PFSK-1 (cell line): Measurements from ENCODE around the gene SRGN. TPM values are rescaled to one million over a fixed set of nuclear protein-coding genes. Genes with fewer than 3 reads are reported as not detected.

ENCODE experiments used
- FOXP2 ChIP-seq: optimal IDR thresholded peaks from 2 replicates; pipeline ENCODE3; 2011; ENCODE audit warnings: borderline replicate concordance, control low read depth, inconsistent platforms; ENCODE audit not compliant: insufficient read depth; ENCODE audit errors: extremely low read length, extremely low read depth
- POLR2AphosphoS5 ChIP-seq: IDR thresholded peaks from 2 replicates; pipeline ENCODE4 v1.6.1; 2012; ENCODE audit warnings: low read depth, mild to moderate bottlenecking, control low read depth, low read length, moderate library complexity
- REST ChIP-seq, 2 experiments: IDR thresholded peaks; 2 replicates each; pipeline versions ENCODE4 v1.6.1 to v1.8.0; 2011 to 2012; ENCODE audit warnings: low read depth in 2 of 2, low read length in 2 of 2, control low read depth in 1 of 2, inconsistent platforms in 1 of 2, mild to moderate bottlenecking in 1 of 2, moderate library complexity in 1 of 2; ENCODE audit not compliant: insufficient read depth in 1 of 2
- SIN3A ChIP-seq: IDR thresholded peaks from 2 replicates; pipeline ENCODE4 v1.6.1; 2012; ENCODE audit warnings: mild to moderate bottlenecking, low read length, moderate library complexity, borderline replicate concordance; ENCODE audit not compliant: insufficient read depth
- TAF1 ChIP-seq: IDR thresholded peaks from 2 replicates; pipeline ENCODE4 v1.6.1; 2012; ENCODE audit warnings: low read length, control low read depth, borderline replicate concordance; ENCODE audit not compliant: insufficient read depth
- polyA plus RNA-seq: library from polyadenylated mRNA; unstranded; fragments of >200 nt; gene quantifications from one replicate; pipeline ENCODE4 v1.2.1, GENCODE V29; 2012; ENCODE audit warnings: low read depth, missing spikeins; ENCODE audit not compliant: insufficient read length

Gene SRGN, protein sequence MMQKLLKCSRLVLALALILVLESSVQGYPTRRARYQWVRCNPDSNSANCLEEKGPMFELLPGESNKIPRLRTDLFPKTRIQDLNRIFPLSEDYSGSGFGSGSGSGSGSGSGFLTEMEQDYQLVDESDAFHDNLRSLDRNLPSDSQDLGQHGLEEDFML
- polyA plus RNA-seq: 0.54 TPM

GRCh38 chr10:69087590-69088470, at the start of gene SRGN:
TSS of gene SRGN (plus strand) at chr10:69088103. CDS start at chr10:69088158, 55 bp downstream.
- TF ChIP-seq FOXP2 (no peak), REST (IDR thresholded peaks at IDR 0.05; ENCODE audit: insufficient read depth in 1 of 2, low read depth in 2 of 2, low read length in 2 of 2) (no peak), SIN3A (no peak), TAF1 (no peak), POLR2AphosphoS5 (no peak)

- TF ChIP-seq TAF1 (no peak), FOXP2 (no peak), REST (IDR thresholded peaks at IDR 0.05; ENCODE audit: insufficient read depth in 1 of 2, low read depth in 2 of 2, low read length in 2 of 2) (no peak), POLR2AphosphoS5 (no peak), SIN3A (no peak)
Observed at GRCh38 chr10:69042417-69042816, 45.5 kb upstream of the SRGN start.

DNA sequence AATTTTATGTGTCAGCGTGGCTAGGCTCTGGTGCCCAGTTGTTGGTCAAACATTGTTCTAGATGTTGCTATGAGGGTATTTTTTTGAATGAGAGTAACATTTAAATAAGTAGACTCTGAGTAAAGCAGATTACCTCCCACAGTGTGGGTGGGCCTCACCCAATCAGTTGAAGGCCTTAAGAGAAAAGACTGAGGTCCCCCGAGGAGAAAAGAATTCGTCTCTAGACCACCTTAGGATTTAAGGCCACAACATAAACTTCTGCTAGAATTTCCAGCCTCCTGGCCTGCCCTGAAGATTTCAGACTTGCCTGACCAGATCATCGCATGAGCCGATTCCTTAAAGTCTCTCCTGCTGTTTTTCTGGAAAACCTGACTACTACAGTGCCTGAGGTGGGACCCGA, 45.1 kb upstream of the SRGN start:
- TF ChIP-seq POLR2AphosphoS5: no peak
- TF ChIP-seq TAF1: no peak
- no peak for TF ChIP-seq REST (IDR thresholded peaks at IDR 0.05; ENCODE audit: insufficient read depth in 1 of 2, low read depth in 2 of 2, low read length in 2 of 2)
- TF ChIP-seq SIN3A: no peak
- TF ChIP-seq FOXP2: no peak

GRCh38 chr10:69043931-69044531, 43.9 kb upstream of the SRGN start:
- TF ChIP-seq REST (IDR thresholded peaks at IDR 0.05; ENCODE audit: insufficient read depth in 1 of 2, low read depth in 2 of 2, low read length in 2 of 2) (no peak), FOXP2 (no peak), POLR2AphosphoS5 (no peak), TAF1 (no peak), SIN3A (no peak)

- TF ChIP-seq SIN3A: no peak
- no peak for TF ChIP-seq REST (IDR thresholded peaks at IDR 0.05; ENCODE audit: insufficient read depth in 1 of 2, low read depth in 2 of 2, low read length in 2 of 2)
- no peak for TF ChIP-seq FOXP2
- no peak for TF ChIP-seq TAF1
- TF ChIP-seq POLR2AphosphoS5: no peak
Observed at GRCh38 chr10:69044546-69044945, 43.4 kb upstream of the SRGN start.
